NCI-H774 (cell line): Measurements from ENCODE around the gene INPP1.

ENCODE experiments used
- DNase-seq: peaks from one replicate; lab custom pipeline; 2025; lab: John Stamatoyannopoulos, UW

The INPP1 gene

DNA sequence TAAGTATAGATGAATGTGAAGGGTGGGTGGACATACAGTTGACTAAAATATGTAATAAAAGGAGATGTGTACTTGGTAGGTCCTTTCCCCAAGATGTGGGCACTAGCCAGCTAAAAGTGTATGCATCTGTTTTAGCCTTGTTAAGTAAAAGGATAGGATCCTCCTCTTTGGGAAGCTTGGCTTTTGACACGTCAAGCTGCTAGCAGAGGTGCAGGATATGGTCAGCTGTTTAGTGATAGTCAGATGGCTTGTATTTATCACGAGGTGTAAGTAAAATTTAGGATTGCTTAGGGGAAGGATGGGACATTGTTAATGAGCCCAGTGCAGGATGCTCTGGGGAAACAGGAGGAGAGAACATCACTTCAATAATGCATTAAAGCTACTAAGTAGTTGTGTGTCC lies 66.2 kb downstream of the INPP1 start:
- no peak for DNase-seq

DNA sequence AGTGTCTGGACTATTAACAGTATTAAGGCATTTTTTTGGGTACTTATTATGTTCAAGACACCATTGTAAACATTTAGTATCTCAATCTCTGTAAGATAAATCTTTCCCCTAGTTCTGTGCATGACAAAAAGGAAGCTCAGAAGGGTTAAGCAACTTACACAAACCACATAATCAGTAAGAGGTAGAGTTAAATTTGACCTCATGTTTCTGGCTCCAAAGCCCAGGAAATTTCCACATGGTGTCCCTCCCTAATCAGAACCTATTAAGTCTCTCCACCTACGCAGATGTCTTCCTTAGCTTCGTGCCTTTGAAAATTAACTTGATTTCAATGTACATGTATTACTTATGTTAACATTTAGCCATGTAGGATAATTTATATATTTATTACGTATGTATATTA lies 66.8 kb downstream of the INPP1 start:
- no peak for DNase-seq

DNA sequence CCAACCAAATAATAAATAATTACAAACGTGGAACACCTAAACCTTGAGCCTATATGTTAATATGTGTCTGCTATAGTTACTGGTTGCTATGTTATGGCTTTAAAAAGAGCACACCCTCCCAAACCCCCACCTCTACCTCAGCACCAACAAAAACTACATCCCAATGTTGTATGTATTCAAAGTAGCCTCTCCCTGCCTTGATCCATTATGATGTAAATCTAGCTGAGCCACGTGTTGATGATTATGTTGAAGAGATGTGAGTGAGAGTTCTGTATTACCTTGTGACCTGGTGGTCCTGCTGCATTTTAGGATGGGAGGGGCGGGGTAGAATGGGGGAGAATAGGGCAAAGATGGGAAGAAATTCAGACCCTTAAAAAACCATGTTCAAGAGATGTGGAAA lies 69.6 kb downstream of the INPP1 start:
- DNase-seq = no peak

DNA sequence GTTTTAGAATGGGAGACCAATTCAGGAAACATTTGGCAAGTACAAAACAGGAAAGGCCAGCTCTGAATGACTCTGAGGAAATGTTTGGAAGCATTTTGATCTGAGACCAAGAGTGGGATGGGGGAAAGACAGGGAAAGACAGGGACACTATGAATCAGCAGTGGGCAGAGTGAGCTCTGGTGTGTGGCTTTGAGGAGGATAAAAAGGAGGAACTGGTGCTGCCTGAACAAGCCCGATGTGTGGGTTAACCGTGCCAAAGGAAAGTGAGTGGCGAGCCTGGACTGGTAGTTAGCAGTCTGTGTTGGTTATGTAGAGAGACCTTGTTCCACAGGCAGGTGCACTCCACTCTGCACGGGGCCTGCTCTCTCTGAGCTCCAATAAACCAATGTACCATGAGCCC lies 70.0 kb downstream of the INPP1 start:
- no peak for DNase-seq

DNA sequence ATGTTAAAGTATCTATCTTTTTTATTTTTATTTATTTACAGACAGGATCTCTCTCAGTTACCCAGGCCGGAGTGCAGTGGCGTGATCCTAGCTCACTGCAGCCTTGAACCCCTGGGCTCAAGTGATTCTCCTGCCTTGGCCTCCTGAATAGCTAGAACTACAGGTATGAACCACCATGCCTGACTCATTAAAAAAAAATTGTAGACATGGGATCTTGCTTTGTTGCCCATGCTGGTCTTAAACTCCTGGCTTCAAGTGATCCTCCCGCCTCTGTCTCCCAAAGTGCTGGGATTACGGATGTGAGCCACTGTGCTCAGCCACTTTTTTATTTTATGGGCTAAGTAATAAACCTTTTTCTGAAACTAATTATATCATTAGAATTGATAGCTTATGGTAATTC lies 71.9 kb downstream of the INPP1 start:
- no peak for DNase-seq

DNA sequence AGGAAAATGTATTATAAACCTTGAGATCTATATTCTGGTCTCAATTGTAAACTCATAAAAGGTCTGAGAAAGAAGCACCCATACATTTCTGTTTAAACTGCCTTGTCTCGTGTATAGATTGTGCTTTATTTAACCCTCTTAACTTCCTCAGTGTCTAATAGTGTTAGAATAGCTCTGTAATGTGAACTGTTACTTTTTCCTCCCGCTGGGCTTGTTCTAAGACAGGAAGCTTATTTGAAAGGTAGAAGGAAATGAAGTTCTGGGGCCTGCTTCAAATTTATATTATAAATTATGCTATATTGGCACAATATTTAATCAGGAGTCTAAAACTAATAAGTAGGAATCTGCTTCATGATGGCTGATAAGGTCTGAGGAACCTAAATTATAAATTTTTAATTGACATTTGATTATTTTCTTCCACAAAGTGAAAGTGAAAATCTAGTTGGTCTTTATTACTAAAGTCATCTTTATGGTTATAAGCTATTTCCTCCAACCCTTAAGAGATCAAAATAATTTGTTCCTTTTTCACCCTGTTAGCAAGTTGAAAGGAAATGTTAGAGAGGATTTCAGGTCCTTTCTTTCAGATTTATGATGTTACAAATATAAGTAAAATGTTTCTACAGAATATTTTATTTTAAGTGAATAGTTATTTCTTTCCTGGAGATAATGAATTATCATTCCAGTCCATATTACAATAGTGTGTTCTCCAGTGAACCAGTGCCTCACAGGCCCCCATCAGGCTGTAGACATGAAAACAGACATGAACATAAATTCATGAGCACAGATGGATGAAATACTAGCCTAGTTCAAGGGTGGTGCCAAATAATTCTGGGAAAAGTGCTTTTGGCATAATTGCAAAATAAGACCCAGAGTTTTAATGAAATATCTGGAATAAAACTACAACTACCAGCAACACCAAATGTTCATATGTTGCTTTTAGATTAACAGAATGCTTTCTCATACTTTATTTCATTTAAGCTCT lies 72.7 kb downstream of the INPP1 start:
- DNase-seq = no peak

DNA sequence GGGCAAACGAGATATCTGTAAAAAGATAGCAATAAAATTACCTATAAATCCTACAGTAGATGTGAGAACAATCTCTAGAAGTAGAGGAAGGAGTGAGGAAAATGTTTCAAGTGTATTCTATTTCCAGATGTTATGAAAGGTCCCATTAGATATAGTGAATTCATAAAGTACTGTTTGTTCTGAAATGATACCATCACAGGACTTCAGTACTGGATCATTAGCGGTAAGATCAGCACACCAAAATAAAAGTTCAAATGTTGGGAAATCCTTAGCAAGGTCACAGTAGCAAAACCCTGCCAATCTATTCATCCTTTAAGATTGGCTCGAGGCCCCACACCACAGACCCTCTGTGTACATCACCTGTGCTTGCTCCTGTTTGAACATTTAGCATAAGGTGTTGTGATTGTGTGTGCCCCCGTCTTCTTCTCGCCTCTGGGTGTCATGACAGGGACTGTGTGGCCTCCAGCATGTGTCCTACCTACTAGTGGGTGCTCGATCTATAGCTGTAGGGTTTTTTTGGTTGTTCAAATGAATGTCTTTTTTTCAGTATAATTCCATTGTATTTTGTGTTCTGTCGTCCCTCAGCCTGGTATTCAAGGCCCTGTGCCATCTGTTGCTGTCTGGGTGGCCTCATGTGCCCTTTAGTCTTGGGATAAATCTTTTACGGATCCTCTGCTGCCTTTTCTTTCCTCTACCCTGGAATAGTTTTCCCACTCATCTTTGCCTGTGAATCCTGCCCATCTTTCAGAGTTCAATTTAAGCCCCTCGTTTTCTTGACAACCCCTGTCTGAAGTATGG lies 73.9 kb downstream of the INPP1 start:
- no peak for DNase-seq

DNA sequence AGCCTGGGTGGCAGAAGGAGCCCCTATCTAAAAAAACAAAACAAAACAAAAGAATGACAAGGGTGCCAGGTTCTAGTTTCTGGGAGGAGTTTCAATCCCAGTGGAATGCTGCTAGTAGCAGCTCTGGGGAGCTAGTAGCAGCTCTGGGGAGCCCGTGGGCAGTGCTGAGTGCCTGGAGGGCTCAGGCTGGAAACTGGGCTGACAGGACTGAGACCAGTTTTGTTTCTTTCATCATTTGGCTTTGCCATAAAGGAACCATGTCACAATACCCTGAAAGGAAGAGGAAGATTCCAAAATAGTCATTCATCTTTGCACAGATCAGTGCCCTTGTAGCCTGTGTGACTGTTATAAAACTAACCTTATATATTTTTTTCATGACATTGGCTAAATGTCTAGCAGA lies 75.3 kb downstream of the INPP1 start:
- no peak for DNase-seq

DNA sequence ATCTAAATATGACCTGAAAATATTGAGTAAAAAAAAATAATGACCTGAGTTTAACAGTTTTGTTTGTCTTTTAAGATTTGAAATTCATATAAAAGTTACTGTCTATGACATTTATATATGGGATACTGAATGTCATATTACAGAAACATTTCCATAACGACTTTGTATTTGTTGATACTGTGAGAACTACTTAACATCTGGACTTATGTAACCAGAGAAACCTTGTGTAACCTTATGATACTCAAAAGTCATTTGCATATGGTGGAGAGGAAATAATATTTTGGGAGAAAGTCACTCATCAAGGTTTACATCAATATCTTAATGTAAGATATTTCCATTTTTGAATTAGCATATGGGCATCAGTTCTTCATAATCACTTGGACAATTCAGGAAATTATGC lies 77.4 kb downstream of the INPP1 start:
- no peak for DNase-seq
